GM12892 (cell line): ENCODE data around the gene ZNF429.
"Not testable (repeated sequence)": the region's sequence is repeated elsewhere in the genome, so short reads cannot be mapped to it uniquely, and the experiment has no call there.

Source experiments
- DNase-seq: peaks from one replicate; pipeline ENCODE4 v3.0.0; 2011; ENCODE audit not compliant: insufficient read length
- FAIRE-seq: peaks from 2 replicates; lab custom pipeline; 2011; peaks lifted over from hg19 to GRCh38; lab: Jason Lieb, UNC
- POLR2A ChIP-seq: IDR thresholded peaks from 2 replicates; pipeline ENCODE4 v1.6.1; 2011; ENCODE audit warnings: low read depth, low read length, control low read depth
- POLR2AphosphoS5 ChIP-seq: IDR thresholded peaks from 2 replicates; pipeline ENCODE4 v1.6.1; 2011; ENCODE audit warnings: low read depth, low read length, control low read depth
- TAF1 ChIP-seq: IDR thresholded peaks from 2 replicates; pipeline ENCODE4 v1.6.1; 2011; ENCODE audit warnings: low read depth, mild to moderate bottlenecking, control low read depth, low read length, borderline replicate concordance

ZNF429 gene

DNA sequence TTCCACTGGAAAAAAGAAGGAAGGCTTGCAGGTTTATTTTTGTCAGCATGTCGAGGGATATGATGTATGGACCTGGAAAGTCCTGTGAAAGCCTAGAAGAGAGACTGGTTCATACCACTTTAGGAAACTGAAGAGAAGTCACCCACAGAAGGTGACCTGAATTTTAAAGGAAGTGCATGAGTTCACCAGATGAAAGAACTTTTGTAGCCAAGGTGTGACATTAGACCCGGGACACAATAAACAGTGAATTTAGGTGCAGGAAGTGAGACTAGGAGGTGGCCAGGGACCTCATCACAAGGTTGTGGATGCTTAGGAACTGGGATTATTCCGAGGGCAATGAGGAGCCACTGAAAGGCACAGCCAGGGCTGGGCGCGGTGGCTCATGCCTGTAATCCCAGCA lies 79.1 kb downstream of the ZNF429 start:
- TF ChIP-seq POLR2A (no peak), TAF1 (no peak), POLR2AphosphoS5 (no peak)
- DNase-seq, result no peak
- FAIRE-seq, result no peak

DNA sequence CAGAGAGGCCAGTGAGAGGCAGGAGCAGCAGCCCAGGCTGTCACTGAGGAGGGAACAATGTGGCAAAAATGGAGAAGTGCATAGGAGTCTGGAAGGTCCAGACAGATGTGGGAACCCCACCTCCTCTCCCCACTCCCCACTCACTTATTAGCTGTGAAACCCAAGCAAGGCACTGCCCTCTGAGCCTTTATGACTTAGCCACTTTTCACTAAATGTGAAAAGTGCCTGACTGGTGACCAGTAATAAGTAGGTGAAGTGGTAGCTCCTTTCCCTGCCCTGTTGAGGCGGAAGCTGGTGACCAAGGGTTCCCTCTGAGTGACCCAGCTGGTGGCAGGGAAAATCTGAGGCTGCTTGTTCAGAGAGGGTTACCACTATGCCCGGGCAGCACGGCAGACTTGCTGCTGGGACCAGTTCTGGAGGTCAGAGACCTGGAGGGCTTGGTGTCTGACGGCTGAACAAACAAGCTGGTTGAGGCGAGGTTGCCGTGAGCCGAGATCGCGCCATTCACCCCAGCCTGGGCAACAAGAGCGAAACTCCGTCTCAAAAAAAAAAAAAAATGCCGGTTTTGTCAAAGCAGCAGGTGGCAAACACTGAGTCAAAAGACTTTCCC lies 80.0 kb downstream of the ZNF429 start:
- DNase-seq, result no peak
- no peak for TF ChIP-seq POLR2AphosphoS5
- no peak for TF ChIP-seq TAF1
- TF ChIP-seq POLR2A, result no peak
- no peak for FAIRE-seq

DNA sequence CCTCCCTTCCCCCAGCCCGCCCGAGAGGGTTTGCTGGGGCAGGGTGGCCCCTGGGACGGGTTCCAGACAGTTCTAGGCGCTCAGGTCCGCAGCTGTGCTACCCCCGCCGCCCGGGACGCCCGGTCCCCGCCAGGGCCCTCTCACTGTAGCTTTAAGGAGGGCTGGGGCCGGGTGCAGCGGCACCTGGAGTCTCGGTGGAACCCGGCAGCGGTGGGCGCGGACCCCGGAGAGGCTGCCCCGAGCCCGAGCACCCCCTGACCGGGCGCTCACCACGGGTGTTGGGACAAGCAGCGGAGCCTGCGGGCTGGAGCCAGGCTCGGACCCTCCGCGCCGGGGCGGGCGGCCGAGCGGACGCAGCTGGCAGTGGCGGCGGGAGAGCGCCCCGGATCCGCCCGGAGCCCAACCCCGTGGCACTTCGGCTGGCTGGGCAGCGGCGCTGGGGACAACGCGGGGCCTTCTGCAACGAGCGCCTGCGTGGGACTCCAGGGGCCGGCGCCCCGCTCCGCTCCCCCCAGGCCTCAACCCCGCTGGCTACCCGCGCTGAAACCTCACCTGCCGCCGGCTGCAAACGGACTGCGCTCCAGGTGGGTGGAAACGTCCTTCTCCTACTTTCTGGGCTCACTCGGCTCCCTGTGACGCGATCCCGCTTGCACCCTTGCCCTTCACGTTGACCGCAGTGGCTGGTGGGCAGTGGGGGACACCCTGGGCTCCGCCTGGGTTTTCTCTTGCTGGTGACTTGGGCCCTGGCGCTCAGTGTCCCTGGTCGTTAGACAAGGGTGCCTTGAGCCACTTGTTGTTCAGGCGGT lies 81.1 kb downstream of the ZNF429 start:
- FAIRE-seq (no peak), DNase-seq (no peak)
- TF ChIP-seq TAF1, result no peak
- TF ChIP-seq POLR2AphosphoS5, result no peak
- TF ChIP-seq POLR2A, result no peak

DNA sequence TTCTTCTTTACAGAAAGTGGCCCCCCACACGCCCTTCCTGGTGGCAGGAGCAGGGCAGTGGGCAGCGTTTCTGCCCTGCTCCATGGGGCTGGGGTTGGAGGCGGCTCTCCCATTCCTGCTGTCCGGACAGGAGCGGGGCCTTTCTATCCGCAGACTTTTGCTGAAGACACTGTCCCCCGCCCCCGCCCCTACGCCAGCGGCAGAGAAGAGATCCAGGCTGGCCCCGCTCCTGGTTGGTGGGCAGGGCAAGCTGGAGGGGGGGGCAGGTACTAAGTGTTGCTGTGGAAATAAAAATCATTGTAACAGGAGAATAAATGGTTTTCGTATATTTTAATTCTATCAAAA lies 81.7 kb downstream of the ZNF429 start:
- FAIRE-seq (no peak), DNase-seq (no peak)
- TF ChIP-seq TAF1 (no peak), POLR2A (no peak), POLR2AphosphoS5 (no peak)

- no peak for FAIRE-seq
- no peak for DNase-seq
- TF ChIP-seq POLR2AphosphoS5 (no peak), TAF1 (no peak), POLR2A (no peak)
Measured at GRCh38 chr19:21587549-21587948, 82.1 kb downstream of the ZNF429 start.

DNA sequence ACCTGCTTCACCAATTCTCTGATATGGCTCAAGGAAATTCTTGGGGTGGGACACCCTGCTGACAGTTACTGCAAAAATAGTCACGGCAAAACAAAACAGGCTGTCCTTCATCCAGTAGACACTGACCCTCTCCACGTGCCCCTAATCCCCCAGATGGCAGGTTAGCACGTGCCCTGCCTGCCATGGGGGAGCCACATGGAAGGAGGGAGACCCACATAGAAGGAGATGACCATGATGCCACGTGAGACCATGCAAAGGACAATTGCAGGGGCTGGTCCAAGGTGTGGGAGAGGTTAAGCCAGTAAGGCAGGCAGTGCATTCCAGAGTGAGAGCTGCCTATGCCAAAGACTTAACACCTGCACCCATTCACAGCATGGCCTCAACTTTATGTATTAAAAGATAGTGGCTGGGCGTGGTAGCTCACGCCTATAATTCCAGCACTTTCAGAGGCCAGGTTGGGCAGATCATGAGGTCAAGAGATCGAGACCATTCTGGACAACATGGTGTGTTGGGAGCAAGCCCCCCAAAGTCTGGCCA lies 82.7 kb downstream of the ZNF429 start:
- TF ChIP-seq TAF1 (no peak), POLR2AphosphoS5 (no peak), POLR2A (no peak)
- FAIRE-seq, result no peak
- DNase-seq, result no peak

GRCh38 chr19:21590867-21591266 lies 85.5 kb downstream of the ZNF429 start:
- DNase-seq (no peak), FAIRE-seq (no peak)
- TF ChIP-seq TAF1, result no peak
- no peak for TF ChIP-seq POLR2AphosphoS5
- no peak for TF ChIP-seq POLR2A

GRCh38 chr19:21593008-21593481 lies 87.6 kb downstream of the ZNF429 start:
- no peak for FAIRE-seq
- no peak for DNase-seq
- TF ChIP-seq TAF1 (no peak), POLR2A (no peak), POLR2AphosphoS5 (no peak)

- FAIRE-seq (no peak), DNase-seq (no peak)
- TF ChIP-seq POLR2A (no peak), POLR2AphosphoS5 (no peak), TAF1 (no peak)
Measured at GRCh38 chr19:21593502-21593901, 88.1 kb downstream of the ZNF429 start.

DNA sequence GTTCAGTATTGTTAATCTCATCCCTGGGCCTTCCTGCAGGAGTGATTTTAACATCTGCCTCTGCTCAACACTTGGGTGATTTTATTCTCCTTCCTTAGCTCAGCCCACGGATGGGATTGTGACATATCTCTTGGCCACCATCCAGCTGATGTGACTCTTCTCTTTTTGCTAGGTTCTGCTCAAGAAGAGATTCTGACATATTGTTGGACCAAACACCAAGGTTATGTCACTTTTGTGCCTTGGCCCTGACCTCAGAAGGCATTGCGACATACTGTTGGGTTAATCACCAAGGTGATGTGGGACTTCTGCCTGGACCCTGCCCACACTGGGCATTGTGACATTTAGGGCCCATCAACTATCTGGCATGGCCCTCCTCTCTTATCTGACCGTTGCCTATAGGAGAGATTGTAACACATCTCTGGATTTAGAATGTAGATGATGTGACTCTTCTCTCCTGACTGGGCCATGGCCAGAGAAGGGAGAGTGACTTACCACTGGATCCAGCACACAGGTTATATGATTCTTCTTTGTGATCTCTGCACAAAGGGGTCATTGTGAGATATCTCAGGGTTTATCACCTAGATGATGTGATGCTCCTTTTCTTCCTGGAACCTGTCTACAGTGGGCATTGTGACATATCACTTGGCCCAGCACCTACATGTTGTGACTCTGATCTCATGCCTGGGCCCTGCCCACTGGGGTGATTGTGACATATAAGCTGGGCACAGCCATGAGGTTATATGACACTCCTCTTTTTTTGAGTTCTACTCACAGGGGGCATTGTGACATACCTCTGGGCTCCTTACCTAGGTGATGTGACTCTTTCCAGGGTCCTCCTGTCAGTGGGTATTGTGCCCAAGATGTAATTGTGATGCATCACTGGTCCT lies 88.8 kb downstream of the ZNF429 start:
- no peak for TF ChIP-seq POLR2A
- TF ChIP-seq POLR2AphosphoS5, result no peak
- TF ChIP-seq TAF1, result no peak
- DNase-seq (no peak), FAIRE-seq (no peak)

DNA sequence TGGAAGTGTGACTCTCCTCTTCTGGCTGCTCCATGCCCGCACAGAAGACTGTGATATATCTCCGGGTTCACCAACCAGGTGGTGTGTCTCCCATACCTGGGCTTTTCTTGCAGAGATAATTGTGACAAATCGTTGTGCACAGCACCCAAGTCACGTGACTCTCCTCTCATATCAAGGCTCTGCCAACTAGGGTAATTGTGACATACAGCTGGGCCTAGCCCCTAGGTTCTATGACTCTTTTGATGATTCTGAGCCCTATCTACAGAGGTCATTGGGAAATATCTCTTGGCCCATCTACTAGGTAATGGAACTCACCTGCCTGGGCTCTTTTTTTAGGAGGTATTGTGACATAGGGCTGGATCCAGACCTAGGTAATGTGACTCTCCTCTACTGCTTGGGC lies 89.8 kb downstream of the ZNF429 start:
- no peak for FAIRE-seq
- DNase-seq, result no peak
- TF ChIP-seq POLR2A (no peak), TAF1 (no peak), POLR2AphosphoS5 (no peak)

DNA sequence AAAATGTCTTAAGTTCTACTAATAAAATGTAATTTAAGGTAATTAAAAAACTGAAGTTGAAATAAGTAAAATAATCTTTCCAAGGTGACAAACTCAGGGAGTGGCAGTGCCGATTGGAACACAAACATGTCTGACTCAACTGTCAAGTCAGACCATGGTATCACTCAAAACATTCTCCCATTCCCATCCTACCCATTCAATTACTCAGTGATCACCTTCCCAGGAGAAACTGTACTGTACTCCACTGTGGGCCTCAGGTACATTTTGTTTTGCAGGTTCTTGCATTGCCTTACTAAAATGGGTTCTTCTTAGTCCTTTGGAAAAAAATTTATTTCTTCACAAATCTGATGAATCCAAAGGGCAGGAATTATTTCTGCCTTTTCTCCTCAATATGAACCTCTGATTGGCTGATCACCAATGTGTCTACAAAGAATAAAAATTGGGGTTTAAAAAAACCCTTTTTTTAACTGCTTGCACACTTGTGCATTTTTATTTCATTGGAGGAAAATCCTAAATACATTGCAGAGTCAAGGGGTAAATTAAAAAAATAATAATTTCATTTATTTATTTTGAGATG lies 96.8 kb downstream of the ZNF429 start:
- FAIRE-seq (no peak), DNase-seq (no peak)

DNA sequence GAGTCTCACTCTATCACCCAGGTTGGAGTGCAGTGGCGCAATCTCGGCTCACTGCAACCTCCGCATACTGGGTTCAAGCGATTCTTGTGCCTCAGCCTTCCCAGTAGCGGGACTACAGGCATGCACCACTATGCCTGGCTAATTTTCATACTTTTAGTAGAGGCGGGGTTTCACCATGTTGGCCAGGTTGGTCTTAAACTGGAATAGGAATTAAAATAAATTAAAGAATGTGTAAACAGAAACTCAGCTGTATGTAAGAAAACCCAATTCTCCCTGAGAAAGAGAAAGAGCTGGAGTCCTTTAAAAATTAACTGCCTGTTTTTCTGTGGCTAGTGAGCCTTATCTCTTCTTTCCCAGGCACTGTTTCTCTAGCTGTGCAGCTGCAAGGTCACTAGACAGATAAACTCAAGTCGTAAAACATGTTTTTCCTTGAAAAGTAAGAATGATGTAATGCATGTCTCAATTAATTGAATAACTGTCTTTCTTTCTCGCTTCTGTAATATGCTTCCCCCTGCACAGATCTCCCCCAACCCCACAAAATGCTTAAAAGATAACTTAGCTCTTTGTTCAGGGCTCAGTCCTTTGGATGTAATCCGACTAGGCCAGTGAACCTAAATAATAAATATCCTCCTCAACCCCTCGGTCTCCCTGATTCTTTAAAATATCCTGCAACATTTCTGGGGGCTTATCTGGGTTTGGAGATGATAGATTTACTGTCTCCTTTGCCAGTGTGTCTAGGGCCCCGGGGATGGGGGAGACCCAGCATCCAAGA lies 97.4 kb downstream of the ZNF429 start:
- not testable (repeated sequence) for FAIRE-seq, DNase-seq

More for the DNA sequence above, 96.8 kb downstream of the ZNF429 start:
- TF ChIP-seq POLR2AphosphoS5 (no peak), TAF1 (no peak), POLR2A (no peak)
